ENCODE results near the gene CEP76.

Gene CEP76

DNA sequence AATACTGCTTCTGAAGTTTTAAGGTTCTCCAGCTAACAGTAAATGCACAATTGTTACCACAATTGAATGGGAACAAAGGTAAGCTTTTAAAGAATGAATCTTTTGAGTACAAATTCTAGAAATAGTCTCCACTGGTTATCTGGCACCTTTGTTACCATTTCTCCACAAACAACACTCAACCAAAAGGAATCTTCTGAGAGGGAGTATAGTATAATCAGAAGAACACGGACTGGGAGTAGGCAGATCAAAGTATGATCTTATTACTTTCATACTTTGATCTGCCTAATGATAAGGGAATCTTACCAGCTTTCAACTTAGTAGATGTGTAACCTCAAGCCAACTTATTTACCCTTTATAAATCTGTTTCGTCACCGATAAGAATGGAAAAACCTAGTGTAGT lies 1.4 kb downstream of the CEP76 start:
- Histone ChIP-seq H2BK15ac (replicated peaks; ENCODE audit: low read depth) (no peak overlapping the region), H3K27ac (ENCODE audit: low read depth, low read length) (no peak overlapping the region), H2AK5ac (ENCODE audit: low read length) (no peak overlapping the region), H3K4me1 (ENCODE audit: control insufficient read depth, low read depth, low read length) (peaks cover 5% of the 10 kb centered on the region), H3K4me2 (ENCODE audit: low read length) (no peak overlapping the region), H3K36me3 (ENCODE audit: control insufficient read depth, insufficient read depth, low read length) (no peaks in the 10 kb centered on the region), H2BK120ac (ENCODE audit: low read depth, low read length) (no peak overlapping the region), H3K4ac (ENCODE audit: low read depth, low read length) (no peak overlapping the region), H3K18ac (ENCODE audit: low read length) (no peak overlapping the region), H3K9ac (ENCODE audit: low read length) (no peak overlapping the region), H2BK5ac (ENCODE audit: low read length) (no peak overlapping the region), H3K27me3 (ENCODE audit: insufficient read depth, low read length, poor library complexity) (no peaks in the 10 kb centered on the region), H4K5ac (ENCODE audit: low read length) (no peak overlapping the region), H4K8ac (ENCODE audit: low read depth, low read length) (no peak overlapping the region), H3K23ac (ENCODE audit: low read length) (no peak overlapping the region), H3K56ac (ENCODE audit: low read length) (no peak overlapping the region), H3K79me1 (ENCODE audit: low read length) (peaks cover 9% of the 10 kb centered on the region), H3K4me3 (ENCODE audit: low read length) (no peak overlapping the region), H3K79me2 (ENCODE audit: control insufficient read depth, insufficient read depth, low read length) (peaks cover 34% of the 10 kb centered on the region)
- no CpG with 5 or more reads among the region's 3 CpGs for WGBS (ENCODE audit: extremely low coverage, insufficient coverage, low lambda C conversion rate)
- no peak for DNase-seq

DNA sequence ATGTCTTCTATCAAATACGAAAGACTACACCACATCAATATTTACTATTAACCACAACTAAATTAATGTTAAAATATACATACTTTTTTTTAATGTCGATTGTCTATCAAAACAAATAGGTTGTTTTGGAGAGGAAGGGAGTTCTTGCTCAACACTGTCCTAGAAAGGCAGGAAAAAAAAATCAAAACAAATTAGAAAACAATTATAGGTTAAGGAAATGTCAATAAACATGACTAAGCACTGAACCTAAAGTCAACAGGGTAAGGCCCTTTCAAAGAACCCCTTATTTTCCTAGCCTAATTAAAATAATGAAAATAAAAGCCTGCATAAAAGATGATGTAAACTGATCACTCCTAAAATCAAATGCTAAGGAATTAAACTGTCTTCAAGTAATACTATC lies 2.8 kb downstream of the CEP76 start:
- 100% methylated on average over 1 of the region's 2 CpGs for WGBS (ENCODE audit: extremely low coverage, insufficient coverage, low lambda C conversion rate)
- H2BK120ac ChIP-seq (ENCODE audit: low read depth, low read length), result no peak overlapping the region
- H3K36me3 ChIP-seq (ENCODE audit: control insufficient read depth, insufficient read depth, low read length), result no peaks in the 10 kb centered on the region

DNA sequence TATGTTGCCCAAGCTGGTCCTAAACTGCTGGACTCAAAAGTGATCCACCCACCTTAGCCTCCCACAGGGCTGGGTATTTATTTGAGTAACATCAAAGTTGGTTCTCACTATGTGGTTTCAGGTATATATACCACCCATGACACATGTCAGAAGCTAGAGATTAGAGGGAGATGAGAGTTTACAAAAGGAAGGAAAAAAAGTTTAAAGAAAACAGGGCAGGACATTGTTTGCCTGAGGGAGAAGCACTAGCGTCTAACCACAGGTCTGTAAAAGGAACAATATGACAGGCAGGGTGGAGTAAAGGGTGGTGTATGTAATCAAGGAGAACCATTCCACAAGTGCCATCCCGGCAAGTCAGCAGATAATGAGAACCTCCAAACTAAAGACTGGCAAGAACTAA lies 8.5 kb downstream of the CEP76 start:
- WGBS (ENCODE audit: extremely low coverage, insufficient coverage, low lambda C conversion rate), result no CpG with 5 or more reads among the region's 2 CpGs
- Histone ChIP-seq H3K79me2 (ENCODE audit: control insufficient read depth, insufficient read depth, low read length) (no peaks in the 10 kb centered on the region), H2AK5ac (ENCODE audit: low read length) (no peak overlapping the region), H2BK5ac (ENCODE audit: low read length) (no peak overlapping the region), H3K79me1 (ENCODE audit: low read length) (peaks cover 2% of the 10 kb centered on the region), H3K9ac (ENCODE audit: low read length) (no peak overlapping the region), H3K4me1 (ENCODE audit: control insufficient read depth, low read depth, low read length) (no peaks in the 10 kb centered on the region), H3K4ac (ENCODE audit: low read depth, low read length) (no peak overlapping the region), H2BK15ac (replicated peaks; ENCODE audit: low read depth) (no peak overlapping the region), H3K23ac (ENCODE audit: low read length) (no peak overlapping the region), H4K5ac (ENCODE audit: low read length) (no peak overlapping the region), H3K56ac (ENCODE audit: low read length) (no peak overlapping the region), H3K4me2 (ENCODE audit: low read length) (no peak overlapping the region), H4K8ac (ENCODE audit: low read depth, low read length) (no peak overlapping the region), H3K27me3 (ENCODE audit: insufficient read depth, low read length, poor library complexity) (no peaks in the 10 kb centered on the region), H2BK120ac (ENCODE audit: low read depth, low read length) (no peak overlapping the region), H3K4me3 (ENCODE audit: low read length) (no peak overlapping the region), H3K27ac (ENCODE audit: low read depth, low read length) (no peak overlapping the region), H3K36me3 (ENCODE audit: control insufficient read depth, insufficient read depth, low read length) (peaks cover 2% of the 10 kb centered on the region), H3K18ac (ENCODE audit: low read length) (no peak overlapping the region)
- no peak for DNase-seq

More for the DNA sequence above, 2.8 kb downstream of the CEP76 start:
- Histone ChIP-seq H4K5ac (ENCODE audit: low read length) (no peak overlapping the region), H3K18ac (ENCODE audit: low read length) (no peak overlapping the region), H2BK5ac (ENCODE audit: low read length) (no peak overlapping the region), H3K9ac (ENCODE audit: low read length) (no peak overlapping the region), H3K4me2 (ENCODE audit: low read length) (no peak overlapping the region), H3K4me3 (ENCODE audit: low read length) (no peak overlapping the region), H3K4ac (ENCODE audit: low read depth, low read length) (no peak overlapping the region), H2BK15ac (replicated peaks; ENCODE audit: low read depth) (no peak overlapping the region), H3K56ac (ENCODE audit: low read length) (no peak overlapping the region), H3K79me1 (ENCODE audit: low read length) (peaks cover 8% of the 10 kb centered on the region), H3K79me2 (ENCODE audit: control insufficient read depth, insufficient read depth, low read length) (peaks cover 26% of the 10 kb centered on the region), H3K23ac (ENCODE audit: low read length) (no peak overlapping the region), H3K27ac (ENCODE audit: low read depth, low read length) (no peak overlapping the region), H4K8ac (ENCODE audit: low read depth, low read length) (no peak overlapping the region), H3K4me1 (ENCODE audit: control insufficient read depth, low read depth, low read length) (peaks cover 5% of the 10 kb centered on the region), H3K27me3 (ENCODE audit: insufficient read depth, low read length, poor library complexity) (no peaks in the 10 kb centered on the region), H2AK5ac (ENCODE audit: low read length) (no peak overlapping the region)
- DNase-seq, result no peak

DNA sequence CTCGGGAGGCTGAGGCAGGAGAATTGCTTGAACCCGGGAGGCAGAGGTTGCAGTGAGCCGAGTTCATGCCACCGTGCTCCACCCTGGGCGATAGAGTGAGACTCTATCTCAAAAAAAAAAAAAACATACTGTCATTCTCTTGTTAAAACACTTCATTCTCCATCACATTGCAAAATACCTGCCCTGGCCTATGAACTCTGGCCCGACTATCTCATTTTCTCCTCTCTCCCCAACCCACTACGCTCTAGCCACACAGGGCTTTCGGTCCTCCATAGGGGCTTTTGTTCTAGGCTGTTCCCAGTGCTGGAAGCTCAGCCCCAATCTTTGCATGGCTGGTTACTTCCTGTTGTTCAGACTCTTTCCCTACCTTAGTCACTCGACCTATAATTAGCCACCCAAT lies 10.3 kb downstream of the CEP76 start:
- H3K36me3 ChIP-seq (ENCODE audit: control insufficient read depth, insufficient read depth, low read length), result peaks cover 2% of the 10 kb centered on the region
- DNase-seq, result no peak
- no peak overlapping the region for H3K23ac ChIP-seq (ENCODE audit: low read length)
- H3K18ac ChIP-seq (ENCODE audit: low read length), result no peak overlapping the region
- no peak overlapping the region for H4K8ac ChIP-seq (ENCODE audit: low read depth, low read length)
- H3K4me3 ChIP-seq (ENCODE audit: low read length), result no peak overlapping the region
- no peaks in the 10 kb centered on the region for H3K27me3 ChIP-seq (ENCODE audit: insufficient read depth, low read length, poor library complexity)
- H3K4ac ChIP-seq (ENCODE audit: low read depth, low read length), result no peak overlapping the region
- H3K56ac ChIP-seq (ENCODE audit: low read length), result no peak overlapping the region
- no peaks in the 10 kb centered on the region for H3K4me1 ChIP-seq (ENCODE audit: control insufficient read depth, low read depth, low read length)
- H3K79me1 ChIP-seq (ENCODE audit: low read length), result peaks cover 2% of the 10 kb centered on the region
- no peak overlapping the region for H3K27ac ChIP-seq (ENCODE audit: low read depth, low read length)
- no peaks in the 10 kb centered on the region for H3K79me2 ChIP-seq (ENCODE audit: control insufficient read depth, insufficient read depth, low read length)
- no CpG with 5 or more reads among the region's 9 CpGs for WGBS (ENCODE audit: extremely low coverage, insufficient coverage, low lambda C conversion rate)
- H2BK5ac ChIP-seq (ENCODE audit: low read length), result no peak overlapping the region
- H3K9ac ChIP-seq (ENCODE audit: low read length), result no peak overlapping the region
- no peak overlapping the region for H4K5ac ChIP-seq (ENCODE audit: low read length)
- no peak overlapping the region for H3K4me2 ChIP-seq (ENCODE audit: low read length)
- H2BK15ac ChIP-seq (replicated peaks; ENCODE audit: low read depth), result no peak overlapping the region
- no peak overlapping the region for H2AK5ac ChIP-seq (ENCODE audit: low read length)
- H2BK120ac ChIP-seq (ENCODE audit: low read depth, low read length), result no peak overlapping the region

- H3K4me3 ChIP-seq (ENCODE audit: low read length), result no peak overlapping the region
- H3K18ac ChIP-seq (ENCODE audit: low read length), result no peak overlapping the region
- H2BK5ac ChIP-seq (ENCODE audit: low read length), result no peak overlapping the region
- no peak overlapping the region for H2AK5ac ChIP-seq (ENCODE audit: low read length)
- no peaks in the 10 kb centered on the region for H3K27me3 ChIP-seq (ENCODE audit: insufficient read depth, low read length, poor library complexity)
- H3K4me1 ChIP-seq (ENCODE audit: control insufficient read depth, low read depth, low read length), result no peaks in the 10 kb centered on the region
- H2BK15ac ChIP-seq (replicated peaks; ENCODE audit: low read depth), result no peak overlapping the region
- no peak overlapping the region for H3K56ac ChIP-seq (ENCODE audit: low read length)
- no peak overlapping the region for H3K4ac ChIP-seq (ENCODE audit: low read depth, low read length)
- H4K8ac ChIP-seq (ENCODE audit: low read depth, low read length), result no peak overlapping the region
- H4K5ac ChIP-seq (ENCODE audit: low read length), result no peak overlapping the region
- H3K79me2 ChIP-seq (ENCODE audit: control insufficient read depth, insufficient read depth, low read length), result no peaks in the 10 kb centered on the region
- no CpG with 5 or more reads among the region's 4 CpGs for WGBS (ENCODE audit: extremely low coverage, insufficient coverage, low lambda C conversion rate)
- no peak overlapping the region for H3K9ac ChIP-seq (ENCODE audit: low read length)
- H3K23ac ChIP-seq (ENCODE audit: low read length), result no peak overlapping the region
- H3K27ac ChIP-seq (ENCODE audit: low read depth, low read length), result no peak overlapping the region
- H3K79me1 ChIP-seq (ENCODE audit: low read length), result no peaks in the 10 kb centered on the region
- H3K36me3 ChIP-seq (ENCODE audit: control insufficient read depth, insufficient read depth, low read length), result peaks cover 2% of the 10 kb centered on the region
- DNase-seq, result no peak
- no peak overlapping the region for H2BK120ac ChIP-seq (ENCODE audit: low read depth, low read length)
- H3K4me2 ChIP-seq (ENCODE audit: low read length), result no peak overlapping the region
These were observed 13.2 kb downstream of the CEP76 start for GRCh38 chr18:12689256-12689850.

- Histone ChIP-seq H3K27ac (ENCODE audit: low read depth, low read length) (no peak overlapping the region), H3K4me2 (ENCODE audit: low read length) (no peak overlapping the region), H3K36me3 (ENCODE audit: control insufficient read depth, insufficient read depth, low read length) (no peaks in the 10 kb centered on the region), H3K23ac (ENCODE audit: low read length) (no peak overlapping the region), H2BK120ac (ENCODE audit: low read depth, low read length) (no peak overlapping the region), H3K9ac (ENCODE audit: low read length) (no peak overlapping the region), H3K4me3 (ENCODE audit: low read length) (no peak overlapping the region), H3K4ac (ENCODE audit: low read depth, low read length) (no peak overlapping the region), H3K27me3 (ENCODE audit: insufficient read depth, low read length, poor library complexity) (no peaks in the 10 kb centered on the region), H3K56ac (ENCODE audit: low read length) (no peak overlapping the region), H2BK15ac (replicated peaks; ENCODE audit: low read depth) (no peak overlapping the region), H3K79me1 (ENCODE audit: low read length) (no peaks in the 10 kb centered on the region), H2AK5ac (ENCODE audit: low read length) (no peak overlapping the region), H3K79me2 (ENCODE audit: control insufficient read depth, insufficient read depth, low read length) (no peaks in the 10 kb centered on the region), H4K5ac (ENCODE audit: low read length) (no peak overlapping the region), H4K8ac (ENCODE audit: low read depth, low read length) (no peak overlapping the region), H2BK5ac (ENCODE audit: low read length) (no peak overlapping the region), H3K4me1 (ENCODE audit: control insufficient read depth, low read depth, low read length) (no peaks in the 10 kb centered on the region), H3K18ac (ENCODE audit: low read length) (no peak overlapping the region)
- peak; percentile 29 for DNase-seq
- no CpG with 5 or more reads among the region's 3 CpGs for WGBS (ENCODE audit: extremely low coverage, insufficient coverage, low lambda C conversion rate)
These were observed 16.4 kb downstream of the CEP76 start for GRCh38 chr18:12686100-12686499.
